ENCODE data around the gene LRBA.

LRBA gene

GRCh38 chr4:150582146-150582872, 432.8 kb downstream of the LRBA start, which contains the start of gene MAB21L2:
MAB21L2 (plus strand) TSS chr4:150582151; CDS start chr4:150583030, 879 bp downstream.
- peaks cover 40% of the 10 kb centered on the region for H3K36me3 Mint-ChIP-seq
- no peaks in the 10 kb centered on the region for H3K4me1 Mint-ChIP-seq
- peaks cover 2% of the 10 kb centered on the region for H3K9me3 Mint-ChIP-seq
- H3K27me3 Mint-ChIP-seq: no peaks in the 10 kb centered on the region
- ATAC-seq (ENCODE audit: low read depth) (no peak), DNase-seq (ENCODE audit: low spot score in 2 of 2) (no peak)
- no peak within 1 kb of the TSS for H3K27ac Mint-ChIP-seq
- H3K4me3 Mint-ChIP-seq: no peak within 1 kb of the TSS

GRCh38 chr4:150581641-150582051, 433.4 kb downstream of the LRBA start:
- DNase-seq (ENCODE audit: low spot score in 2 of 2) (no peak), ATAC-seq (ENCODE audit: low read depth) (no peak)
- peaks cover 2% of the 10 kb centered on the region for H3K9me3 Mint-ChIP-seq
- no peak overlapping the region for H3K4me3 Mint-ChIP-seq
- H3K36me3 Mint-ChIP-seq: peaks cover 40% of the 10 kb centered on the region
- H3K4me1 Mint-ChIP-seq: no peaks in the 10 kb centered on the region
- H3K27me3 Mint-ChIP-seq: no peaks in the 10 kb centered on the region
- H3K27ac Mint-ChIP-seq: no peak overlapping the region

- ATAC-seq (ENCODE audit: low read depth) (no peak), DNase-seq (ENCODE audit: low spot score in 2 of 2) (no peak)
- H3K27ac Mint-ChIP-seq: no peak overlapping the region
- peaks cover 2% of the 10 kb centered on the region for H3K9me3 Mint-ChIP-seq
- no peaks in the 10 kb centered on the region for H3K27me3 Mint-ChIP-seq
- H3K4me3 Mint-ChIP-seq: no peak overlapping the region
- H3K36me3 Mint-ChIP-seq: peaks cover 40% of the 10 kb centered on the region
- no peaks in the 10 kb centered on the region for H3K4me1 Mint-ChIP-seq
Measured at GRCh38 chr4:150581056-150581605, 434.0 kb downstream of the LRBA start.

GRCh38 chr4:150580306-150580705, 434.8 kb downstream of the LRBA start:
- H3K9me3 Mint-ChIP-seq: peaks cover 2% of the 10 kb centered on the region
- H3K27me3 Mint-ChIP-seq: no peaks in the 10 kb centered on the region
- H3K4me3 Mint-ChIP-seq: no peak overlapping the region
- H3K27ac Mint-ChIP-seq: no peak overlapping the region
- H3K4me1 Mint-ChIP-seq: no peaks in the 10 kb centered on the region
- H3K36me3 Mint-ChIP-seq: peaks cover 40% of the 10 kb centered on the region
- DNase-seq (ENCODE audit: low spot score in 2 of 2) (no peak), ATAC-seq (ENCODE audit: low read depth) (no peak)

- DNase-seq (ENCODE audit: low spot score in 2 of 2): no peak
- Mint-ChIP-seq H3K27me3 (no peaks in the 10 kb centered on the region), H3K4me3 (no peak overlapping the region), H3K27ac (no peak overlapping the region), H3K36me3 (peaks cover 40% of the 10 kb centered on the region), H3K9me3 (peaks cover 2% of the 10 kb centered on the region), H3K4me1 (no peaks in the 10 kb centered on the region)
- no peak for ATAC-seq (ENCODE audit: low read depth)
Measured at GRCh38 chr4:150579551-150580234, 435.4 kb downstream of the LRBA start.

- no peaks in the 10 kb centered on the region for H3K4me1 Mint-ChIP-seq
- ATAC-seq (ENCODE audit: low read depth): no peak
- no peak overlapping the region for H3K4me3 Mint-ChIP-seq
- peaks cover 34% of the 10 kb centered on the region for H3K36me3 Mint-ChIP-seq
- no peaks in the 10 kb centered on the region for H3K27me3 Mint-ChIP-seq
- no peak overlapping the region for H3K27ac Mint-ChIP-seq
- H3K9me3 Mint-ChIP-seq: peaks cover 2% of the 10 kb centered on the region
- no peak for DNase-seq (ENCODE audit: low spot score in 2 of 2)
Measured at GRCh38 chr4:150578745-150579501, 436.2 kb downstream of the LRBA start.

GRCh38 chr4:150577796-150578195, 437.3 kb downstream of the LRBA start:
- peaks cover 27% of the 10 kb centered on the region for H3K36me3 Mint-ChIP-seq

GRCh38 chr4:150574678-150575077, 440.4 kb downstream of the LRBA start:
- Mint-ChIP-seq H3K27me3 (no peaks in the 10 kb centered on the region), H3K9me3 (no peaks in the 10 kb centered on the region), H3K4me3 (no peak overlapping the region), H3K36me3 (peaks cover 10% of the 10 kb centered on the region), H3K27ac (no peak overlapping the region), H3K4me1 (no peaks in the 10 kb centered on the region)
- ATAC-seq (ENCODE audit: low read depth) (no peak), DNase-seq (ENCODE audit: low spot score in 2 of 2) (no peak)

More at GRCh38 chr4:150577796-150578195, 437.3 kb downstream of the LRBA start:
- H3K27me3 Mint-ChIP-seq: no peaks in the 10 kb centered on the region
- peaks cover 2% of the 10 kb centered on the region for H3K9me3 Mint-ChIP-seq
- no peak for ATAC-seq (ENCODE audit: low read depth)
- H3K27ac Mint-ChIP-seq: no peak overlapping the region
- DNase-seq (ENCODE audit: low spot score in 2 of 2): no peak
- no peaks in the 10 kb centered on the region for H3K4me1 Mint-ChIP-seq
- H3K4me3 Mint-ChIP-seq: no peak overlapping the region

- no peak for ATAC-seq (ENCODE audit: low read depth)
- no peak overlapping the region for H3K4me3 Mint-ChIP-seq
- no peaks in the 10 kb centered on the region for H3K4me1 Mint-ChIP-seq
- no peak overlapping the region for H3K27ac Mint-ChIP-seq
- no peak for DNase-seq (ENCODE audit: low spot score in 2 of 2)
- peaks cover 6% of the 10 kb centered on the region for H3K36me3 Mint-ChIP-seq
- no peaks in the 10 kb centered on the region for H3K27me3 Mint-ChIP-seq
- no peaks in the 10 kb centered on the region for H3K9me3 Mint-ChIP-seq
Measured at GRCh38 chr4:150573534-150573933, 441.6 kb downstream of the LRBA start.

GRCh38 chr4:150572704-150573504, 442.2 kb downstream of the LRBA start:
- Mint-ChIP-seq H3K27me3 (no peaks in the 10 kb centered on the region), H3K4me1 (no peaks in the 10 kb centered on the region), H3K27ac (peak overlapping the region; percentile 17), H3K9me3 (no peaks in the 10 kb centered on the region), H3K36me3 (peaks cover 6% of the 10 kb centered on the region), H3K4me3 (no peak overlapping the region)
- no peak for ATAC-seq (ENCODE audit: low read depth)
- no peak for DNase-seq (ENCODE audit: low spot score in 2 of 2)

- DNase-seq (ENCODE audit: low spot score in 2 of 2) (no peak), ATAC-seq (ENCODE audit: low read depth) (no peak)
- no peaks in the 10 kb centered on the region for H3K27me3 Mint-ChIP-seq
- no peaks in the 10 kb centered on the region for H3K4me1 Mint-ChIP-seq
- no peaks in the 10 kb centered on the region for H3K9me3 Mint-ChIP-seq
- H3K4me3 Mint-ChIP-seq: no peak overlapping the region
- no peak overlapping the region for H3K27ac Mint-ChIP-seq
- peaks cover 11% of the 10 kb centered on the region for H3K36me3 Mint-ChIP-seq
Measured at GRCh38 chr4:150570862-150571261, 444.2 kb downstream of the LRBA start.

- H3K9me3 Mint-ChIP-seq: peaks cover under 1% of the 10 kb centered on the region
- DNase-seq (ENCODE audit: low spot score in 2 of 2) (no peak), ATAC-seq (ENCODE audit: low read depth) (no peak)
- H3K4me3 Mint-ChIP-seq: no peak overlapping the region
- H3K36me3 Mint-ChIP-seq: peaks cover 13% of the 10 kb centered on the region
- no peak overlapping the region for H3K27ac Mint-ChIP-seq
- H3K27me3 Mint-ChIP-seq: no peaks in the 10 kb centered on the region
- H3K4me1 Mint-ChIP-seq: no peaks in the 10 kb centered on the region
Measured at GRCh38 chr4:150569998-150570535, 445.0 kb downstream of the LRBA start.

- Mint-ChIP-seq H3K4me1 (no peaks in the 10 kb centered on the region), H3K9me3 (peaks cover 3% of the 10 kb centered on the region), H3K36me3 (peaks cover 18% of the 10 kb centered on the region), H3K4me3 (no peak overlapping the region), H3K27me3 (no peaks in the 10 kb centered on the region), H3K27ac (peak overlapping the region; percentile 22)
- ATAC-seq (ENCODE audit: low read depth) (no peak), DNase-seq (ENCODE audit: low spot score in 2 of 2) (no peak)
Measured at GRCh38 chr4:150569384-150569987, 445.6 kb downstream of the LRBA start.
